PC-9 (cell line): ENCODE data around the gene DENND1A.

Experiments used
- CTCF ChIP-seq: fragments of 200-600 bp; sonication (generic); conservative IDR thresholded peaks from 2 replicates; pipeline ENCODE4 v1.6.1; 2017; ENCODE audit warnings: mixed run types, antibody characterized with exemption, mild to moderate bottlenecking, moderate library complexity
- EZH2 ChIP-seq: fragments of 200-600 bp; sonication (generic); IDR thresholded peaks from 2 replicates; pipeline ENCODE4 v1.8.0; 2017; ENCODE audit warnings: antibody characterized with exemption, low read depth

- TF ChIP-seq CTCF (no peak), EZH2 (no peak)
Measured at GRCh38 chr9:123631862-123632261, 298.1 kb downstream of the DENND1A start.
